Uterus (tissue), 2 donors: ENCODE data around the gene SHROOM2.

Experiments
- CTCF ChIP-seq, 4 experiments: fragments of 200-600 bp in 2 of 4; fragments of 450-650 bp in 2 of 4; sonication (generic) in 2 of 4; IDR thresholded peaks; one replicate each; pipeline ENCODE4 v1.5.1; 2016 to 2019; ENCODE audit warnings: antibody characterized with exemption in 4 of 4, mild to moderate bottlenecking in 2 of 4, moderate library complexity in 1 of 4
- POLR2A ChIP-seq, 2 donors: fragments of 450-650 bp; IDR thresholded peaks; one replicate each; pipeline ENCODE4 v1.6.1; 2016; ENCODE audit warnings: antibody characterized with exemption in 2 of 2, mild to moderate bottlenecking in 1 of 2, moderate library complexity in 1 of 2

GRCh38 chrX:9880870-9881269 is 94.6 kb downstream of the SHROOM2 start:
- TF ChIP-seq CTCF (IDR thresholded peaks at IDR 0.05) (no peak), POLR2A (IDR thresholded peaks at IDR 0.05) (no peak)
